Left ventricle myocardium inferior (tissue), 1 donor: ENCODE data around the gene TOGARAM1. TPM values are rescaled to one million over a fixed set of nuclear protein-coding genes. Genes with fewer than 3 reads are reported as not detected.

Experiments
- DNase-seq: peaks from one replicate; pipeline ENCODE4 v3.0.0-alpha.2; 2020
- H3K27ac ChIP-seq: fragments of 200-600 bp; replicated peaks from 2 replicates; pipeline ENCODE4 v1.8.0; 2021
- H3K27me3 ChIP-seq: fragments of 200-600 bp; 2 replicates; pipeline ENCODE4 v1.8.0; 2021; ENCODE audit warnings: low read depth
- H3K36me3 ChIP-seq: fragments of 200-600 bp; 2 replicates; pipeline ENCODE4 v1.8.0; 2021
- H3K4me1 ChIP-seq: fragments of 200-600 bp; 2 replicates; pipeline ENCODE4 v1.8.0; 2021
- H3K4me3 ChIP-seq: fragments of 200-600 bp; 2 replicates; pipeline ENCODE4 v1.8.0; 2021; ENCODE audit warnings: mild to moderate bottlenecking, moderate library complexity
- H3K9me3 ChIP-seq: fragments of 200-600 bp; replicated peaks from 2 replicates; pipeline ENCODE4 v1.8.0; 2021
- intact Hi-C: fragments of 100-400 bp; cut with micrococcal nuclease; formaldehyde crosslinking; loops from one replicate; pipeline ENCODE4 v1.11.0; 2022
- total RNA-seq: library from RNA; stranded (reverse); fragmentation: NEBNext Ultra II Directional; extraction: Animal tissue kit (Norgen Biotek cat#: 25700); gene quantifications from one replicate; pipeline ENCODE4 v1.2.1, GENCODE V29; 2021
- TF ChIP-seq, protein P1 (sequence below): fragments of 200-600 bp; IDR thresholded peaks from 2 replicates; pipeline ENCODE4 v1.8.0; 2021; ENCODE audit warnings: antibody characterized with exemption, mild to moderate bottlenecking, borderline replicate concordance
- donor health status: DM: no; HTN: yes; CAD: no; lungs with severe emphysema.

Gene TOGARAM1
- total RNA-seq, 1 donor from 2014 or later = 21.6 TPM

DNA sequence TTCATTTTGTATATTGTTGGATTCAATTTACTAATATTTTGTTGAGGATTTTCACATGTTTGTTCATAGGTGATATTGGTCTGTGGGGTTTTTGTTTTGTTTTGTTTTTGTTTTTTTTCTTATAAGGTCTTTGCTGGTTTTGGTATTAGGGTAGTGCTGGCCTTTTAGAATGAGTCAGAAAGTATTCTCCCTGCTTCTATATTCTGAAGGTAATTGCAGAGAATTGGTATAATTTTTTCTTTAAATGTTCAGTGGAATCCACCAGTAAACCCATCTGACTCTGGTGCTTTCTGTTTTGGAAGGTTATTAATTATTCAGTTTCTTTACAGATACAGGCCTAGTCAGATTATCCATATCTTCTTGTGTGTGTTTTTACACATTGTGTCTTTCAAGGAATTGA lies 8.9 kb downstream of the TOGARAM1 start:
- H3K27me3 ChIP-seq = no peaks in the 10 kb centered on the region
- DNase-seq = no peak
- intact Hi-C loops = no loop called here
- TF ChIP-seq, protein P1, sequence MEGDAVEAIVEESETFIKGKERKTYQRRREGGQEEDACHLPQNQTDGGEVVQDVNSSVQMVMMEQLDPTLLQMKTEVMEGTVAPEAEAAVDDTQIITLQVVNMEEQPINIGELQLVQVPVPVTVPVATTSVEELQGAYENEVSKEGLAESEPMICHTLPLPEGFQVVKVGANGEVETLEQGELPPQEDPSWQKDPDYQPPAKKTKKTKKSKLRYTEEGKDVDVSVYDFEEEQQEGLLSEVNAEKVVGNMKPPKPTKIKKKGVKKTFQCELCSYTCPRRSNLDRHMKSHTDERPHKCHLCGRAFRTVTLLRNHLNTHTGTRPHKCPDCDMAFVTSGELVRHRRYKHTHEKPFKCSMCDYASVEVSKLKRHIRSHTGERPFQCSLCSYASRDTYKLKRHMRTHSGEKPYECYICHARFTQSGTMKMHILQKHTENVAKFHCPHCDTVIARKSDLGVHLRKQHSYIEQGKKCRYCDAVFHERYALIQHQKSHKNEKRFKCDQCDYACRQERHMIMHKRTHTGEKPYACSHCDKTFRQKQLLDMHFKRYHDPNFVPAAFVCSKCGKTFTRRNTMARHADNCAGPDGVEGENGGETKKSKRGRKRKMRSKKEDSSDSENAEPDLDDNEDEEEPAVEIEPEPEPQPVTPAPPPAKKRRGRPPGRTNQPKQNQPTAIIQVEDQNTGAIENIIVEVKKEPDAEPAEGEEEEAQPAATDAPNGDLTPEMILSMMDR = no peak
- no peak overlapping the region for H3K4me3 ChIP-seq
- peaks cover 40% of the 10 kb centered on the region for H3K4me1 ChIP-seq
- H3K27ac ChIP-seq = no peak overlapping the region
- H3K9me3 ChIP-seq = peaks cover 18% of the 10 kb centered on the region
- H3K36me3 ChIP-seq = peaks cover 6% of the 10 kb centered on the region

DNA sequence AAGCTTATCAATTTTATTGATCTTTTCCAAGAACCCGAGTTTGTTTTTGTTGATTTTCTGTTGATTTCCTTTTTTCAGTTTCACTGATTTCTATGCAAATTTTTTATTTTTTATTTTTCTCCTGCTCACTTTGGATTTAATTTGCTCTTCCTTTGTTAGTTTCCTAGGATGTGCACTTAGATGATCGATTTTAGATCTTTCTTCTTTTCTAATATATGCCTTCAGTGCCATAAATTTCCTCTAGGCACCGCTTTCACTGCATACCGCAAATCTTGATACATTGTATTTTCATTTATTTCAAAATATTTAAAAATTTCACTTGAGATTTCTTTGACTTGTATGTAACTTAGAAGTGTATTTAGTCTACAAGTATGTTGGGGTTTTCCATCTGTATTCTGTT lies 9.5 kb downstream of the TOGARAM1 start:
- Histone ChIP-seq H3K27ac (no peak overlapping the region), H3K9me3 (peaks cover 18% of the 10 kb centered on the region), H3K4me1 (peaks cover 35% of the 10 kb centered on the region), H3K36me3 (peaks cover 6% of the 10 kb centered on the region), H3K27me3 (no peaks in the 10 kb centered on the region), H3K4me3 (no peak overlapping the region)
- intact Hi-C loops = no loop called here
- DNase-seq = no peak
- TF ChIP-seq, protein P1 = no peak

DNA sequence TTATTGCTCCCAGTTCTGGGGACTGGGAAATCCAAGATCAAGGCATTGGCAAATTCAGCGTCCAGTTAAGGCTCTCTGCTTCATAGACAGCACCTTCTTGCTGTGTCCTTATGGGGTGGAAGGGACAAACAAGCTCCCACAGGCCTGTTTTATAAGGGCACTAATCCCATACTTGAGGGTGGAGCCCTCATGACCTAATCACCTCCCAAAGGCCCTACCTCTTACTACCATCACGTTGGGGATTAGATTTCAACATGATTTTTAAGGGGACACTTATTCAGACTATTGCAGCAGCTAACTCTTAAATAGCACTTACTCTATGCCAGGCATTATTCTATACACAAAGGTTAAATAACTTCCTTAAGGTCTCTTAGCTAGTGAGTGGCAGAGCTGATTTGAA lies 17.3 kb downstream of the TOGARAM1 start:
- no peaks in the 10 kb centered on the region for H3K36me3 ChIP-seq
- H3K27me3 ChIP-seq = no peaks in the 10 kb centered on the region
- no peak for DNase-seq
- H3K27ac ChIP-seq = peak overlapping the region; percentile 10
- H3K4me1 ChIP-seq = peaks cover 45% of the 10 kb centered on the region
- intact Hi-C loops = no loop called here
- H3K4me3 ChIP-seq = no peak overlapping the region
- TF ChIP-seq, protein P1 = no peak
- H3K9me3 ChIP-seq = no peaks in the 10 kb centered on the region

DNA sequence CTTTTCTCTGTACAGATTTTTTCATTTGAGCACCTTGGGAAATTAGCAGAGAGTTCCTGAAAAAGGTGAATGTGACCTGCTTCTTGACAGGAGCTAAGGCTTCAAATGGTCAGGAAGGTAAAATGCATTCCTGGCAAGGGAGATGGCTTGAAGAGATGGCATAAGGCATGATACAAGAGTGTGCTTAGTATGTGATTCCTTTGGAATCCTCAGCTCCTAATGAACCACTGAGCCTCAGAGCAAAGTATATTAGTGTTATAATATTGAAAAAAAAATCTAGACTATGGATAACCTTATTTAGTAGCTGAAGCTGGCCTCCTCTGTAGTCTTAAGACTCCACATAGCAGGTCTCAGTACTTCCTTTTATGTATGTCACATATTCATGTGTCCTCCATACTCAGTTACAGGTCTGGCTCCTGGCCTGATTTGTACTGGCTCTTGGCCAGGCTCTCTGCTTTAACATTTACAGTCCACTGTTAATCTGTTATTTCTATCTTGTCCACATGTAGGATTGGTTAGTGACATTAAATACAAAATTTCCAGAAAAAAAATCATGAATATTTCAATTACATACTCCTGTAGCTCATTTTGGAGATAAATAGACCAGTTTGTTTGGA lies 17.9 kb downstream of the TOGARAM1 start:
- no peaks in the 10 kb centered on the region for H3K36me3 ChIP-seq
- intact Hi-C loops = no loop called here
- TF ChIP-seq, protein P1 = no peak
- no peak overlapping the region for H3K4me3 ChIP-seq
- no peaks in the 10 kb centered on the region for H3K9me3 ChIP-seq
- peaks cover 42% of the 10 kb centered on the region for H3K4me1 ChIP-seq
- H3K27me3 ChIP-seq = no peaks in the 10 kb centered on the region
- peak; percentile 63 for DNase-seq
- H3K27ac ChIP-seq = peak overlapping the region; percentile 27

DNA sequence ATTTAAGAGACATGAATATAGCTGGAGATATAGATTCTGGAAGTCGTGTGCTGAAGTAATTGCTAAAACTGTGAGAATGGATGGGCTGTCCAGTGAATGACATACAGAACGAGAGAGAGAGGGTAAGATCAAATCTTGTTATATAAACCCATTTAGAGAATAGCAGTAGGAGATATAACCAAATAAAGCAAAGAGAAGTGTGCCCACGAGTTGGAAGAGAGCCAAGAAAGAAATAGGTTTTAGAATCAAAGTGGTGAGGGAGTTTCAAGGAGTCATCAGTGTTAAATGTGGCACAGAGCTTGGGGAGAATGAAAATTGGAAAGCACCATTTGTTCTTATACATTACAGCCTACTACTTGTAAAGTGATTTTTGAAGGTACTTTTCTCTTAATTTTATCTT lies 19.2 kb downstream of the TOGARAM1 start:
- no peak for DNase-seq
- Histone ChIP-seq H3K27me3 (no peaks in the 10 kb centered on the region), H3K9me3 (no peaks in the 10 kb centered on the region), H3K27ac (no peak overlapping the region), H3K4me1 (peaks cover 42% of the 10 kb centered on the region), H3K4me3 (no peak overlapping the region), H3K36me3 (no peaks in the 10 kb centered on the region)
- intact Hi-C loops = no loop called here
- TF ChIP-seq, protein P1 = no peak
